ENCODE measurements around the gene PSAT1. TPM values are rescaled to one million over a fixed set of nuclear protein-coding genes. Genes with fewer than 3 reads are reported as not detected.

PSAT1 gene
- total RNA-seq, 4 donors from 2014 or later = 11.2 to 88.2 (median 13.1) TPM

DNA sequence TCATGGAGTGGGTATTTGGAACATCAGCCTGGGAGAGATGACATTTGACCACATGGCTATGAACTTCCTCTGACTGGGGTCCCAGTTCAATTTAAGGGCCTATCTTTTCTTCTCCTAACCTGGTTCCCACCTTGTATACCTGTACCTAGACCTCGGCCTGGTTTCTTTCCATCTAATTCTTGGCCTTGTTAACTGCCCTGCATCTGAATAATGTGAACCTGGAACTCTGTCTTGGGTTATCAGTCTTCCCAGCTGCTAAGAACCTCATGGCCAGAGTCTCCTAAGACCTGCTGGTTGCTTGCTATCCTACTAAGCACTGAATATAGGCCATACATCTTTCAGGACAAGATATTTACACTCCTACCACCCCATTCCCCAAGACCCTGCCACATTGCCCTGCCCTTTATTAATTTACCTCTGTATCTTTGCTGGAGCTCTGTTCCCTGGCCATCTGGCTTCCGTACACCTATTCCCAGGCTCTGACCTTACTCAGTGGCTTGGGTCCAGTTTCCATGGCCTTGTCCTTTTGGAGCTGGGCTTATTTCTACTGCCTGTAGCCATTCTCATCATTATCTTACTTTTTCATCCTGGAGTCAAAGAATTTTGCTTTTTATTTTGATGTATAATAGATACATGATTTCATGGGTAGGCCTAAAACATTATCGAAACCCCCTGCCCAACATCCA lies 6.6 kb downstream of the PSAT1 start:
- Histone ChIP-seq H3K27me3 (no peaks in the 10 kb centered on the region), H3K4me3 (replicated peaks in 1 of 3) (no peak overlapping the region), H3K4me1 (peaks cover 0 to 2% of the 10 kb centered on the region in 2 donors), H3K9me3 (no peaks in the 10 kb centered on the region), H3K36me3 (no peaks in the 10 kb centered on the region), H3K27ac (no peak overlapping the region)
- TF ChIP-seq POLR2A (IDR thresholded peaks at IDR 0.05) = no peak
- TF ChIP-seq, protein P1, sequence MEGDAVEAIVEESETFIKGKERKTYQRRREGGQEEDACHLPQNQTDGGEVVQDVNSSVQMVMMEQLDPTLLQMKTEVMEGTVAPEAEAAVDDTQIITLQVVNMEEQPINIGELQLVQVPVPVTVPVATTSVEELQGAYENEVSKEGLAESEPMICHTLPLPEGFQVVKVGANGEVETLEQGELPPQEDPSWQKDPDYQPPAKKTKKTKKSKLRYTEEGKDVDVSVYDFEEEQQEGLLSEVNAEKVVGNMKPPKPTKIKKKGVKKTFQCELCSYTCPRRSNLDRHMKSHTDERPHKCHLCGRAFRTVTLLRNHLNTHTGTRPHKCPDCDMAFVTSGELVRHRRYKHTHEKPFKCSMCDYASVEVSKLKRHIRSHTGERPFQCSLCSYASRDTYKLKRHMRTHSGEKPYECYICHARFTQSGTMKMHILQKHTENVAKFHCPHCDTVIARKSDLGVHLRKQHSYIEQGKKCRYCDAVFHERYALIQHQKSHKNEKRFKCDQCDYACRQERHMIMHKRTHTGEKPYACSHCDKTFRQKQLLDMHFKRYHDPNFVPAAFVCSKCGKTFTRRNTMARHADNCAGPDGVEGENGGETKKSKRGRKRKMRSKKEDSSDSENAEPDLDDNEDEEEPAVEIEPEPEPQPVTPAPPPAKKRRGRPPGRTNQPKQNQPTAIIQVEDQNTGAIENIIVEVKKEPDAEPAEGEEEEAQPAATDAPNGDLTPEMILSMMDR (IDR thresholded peaks at IDR 0.05) = no peak
- 98% methylated on average over 3 of the region's 3 CpGs for WGBS, 2 donors
- intact Hi-C loops (cut with DNase I) = no loop called here
- no peak for DNase-seq

DNA sequence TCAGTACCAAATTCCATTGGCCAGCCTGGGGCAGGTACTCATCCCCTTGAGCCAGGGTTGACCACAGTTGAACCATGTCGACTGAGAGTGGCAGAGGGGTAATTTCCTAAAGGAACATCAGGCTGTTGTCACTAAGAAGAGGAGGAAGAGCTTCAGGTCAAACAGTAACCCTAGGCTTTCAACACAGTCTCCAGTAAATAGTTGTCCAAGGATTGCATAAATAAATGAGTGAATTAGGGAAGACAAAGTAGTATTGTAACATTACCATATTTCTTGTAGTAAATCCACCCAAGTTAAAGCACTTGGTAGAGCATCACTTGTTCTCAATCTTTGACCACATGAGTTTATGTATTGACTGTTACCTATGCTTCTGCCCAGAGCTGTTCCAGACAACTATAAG lies 7.4 kb downstream of the PSAT1 start:
- H3K4me1 ChIP-seq = no peaks in the 10 kb centered on the region
- WGBS, 2 donors = 94% methylated on average over 1 of the region's 1 CpG
- H3K27me3 ChIP-seq = no peaks in the 10 kb centered on the region
- TF ChIP-seq, protein P1 (IDR thresholded peaks at IDR 0.05) = no peak
- TF ChIP-seq POLR2A (IDR thresholded peaks at IDR 0.05) = no peak
- DNase-seq = no peak
- intact Hi-C loops (cut with DNase I) = no loop called here
- H3K36me3 ChIP-seq = no peaks in the 10 kb centered on the region
- no peaks in the 10 kb centered on the region for H3K9me3 ChIP-seq
- H3K4me3 ChIP-seq (replicated peaks in 1 of 3) = no peak overlapping the region
- H3K27ac ChIP-seq = no peak overlapping the region

- TF ChIP-seq, protein P1 (IDR thresholded peaks at IDR 0.05) = no peak
- no peak for TF ChIP-seq POLR2A (IDR thresholded peaks at IDR 0.05)
- intact Hi-C loops (cut with DNase I) = no loop called here
- no peaks in the 10 kb centered on the region for H3K27me3 ChIP-seq
Observed at GRCh38 chr9:78306222-78307076, 9.5 kb downstream of the PSAT1 start.

DNA sequence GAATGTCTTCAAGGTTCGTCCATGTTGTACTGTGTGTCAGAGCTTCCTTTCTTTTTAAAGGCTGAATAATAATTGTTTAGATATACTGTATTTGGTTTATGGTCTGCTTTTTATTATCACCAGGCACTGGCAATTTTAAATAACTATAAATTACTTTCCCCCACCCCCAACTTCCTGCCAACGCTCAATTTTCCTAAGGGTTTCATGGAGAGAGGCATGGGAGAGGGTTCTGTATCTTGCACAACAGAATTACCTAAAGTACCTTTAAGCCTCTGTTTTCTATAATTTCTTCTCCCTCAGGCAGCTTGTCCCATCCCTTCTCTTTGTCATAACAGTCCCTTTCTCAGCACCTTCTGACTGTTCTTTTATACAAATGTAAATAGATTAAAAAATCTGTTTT lies 10.4 kb downstream of the PSAT1 start:
- Histone ChIP-seq H3K4me1 (no peaks in the 10 kb centered on the region), H3K27ac (no peak overlapping the region), H3K27me3 (no peaks in the 10 kb centered on the region), H3K9me3 (no peaks in the 10 kb centered on the region), H3K4me3 (replicated peaks in 1 of 3) (no peak overlapping the region), H3K36me3 (no peaks in the 10 kb centered on the region)
- intact Hi-C loops (cut with DNase I) = no loop called here
- TF ChIP-seq POLR2A (IDR thresholded peaks at IDR 0.05) = no peak
- TF ChIP-seq, protein P1 (IDR thresholded peaks at IDR 0.05) = no peak
- 87 to 93% methylated on average over 2 of the region's 2 CpGs for WGBS, 2 donors
- no peak for DNase-seq

More at GRCh38 chr9:78306222-78307076, 9.5 kb downstream of the PSAT1 start:
- WGBS, 2 donors = 90 to 92% methylated on average over 16 of the region's 16 CpGs
- no peak for DNase-seq
- Histone ChIP-seq H3K9me3 (no peaks in the 10 kb centered on the region), H3K36me3 (no peaks in the 10 kb centered on the region), H3K27ac (no peak overlapping the region), H3K4me1 (no peaks in the 10 kb centered on the region), H3K4me3 (replicated peaks in 1 of 3) (no peak overlapping the region)

DNA sequence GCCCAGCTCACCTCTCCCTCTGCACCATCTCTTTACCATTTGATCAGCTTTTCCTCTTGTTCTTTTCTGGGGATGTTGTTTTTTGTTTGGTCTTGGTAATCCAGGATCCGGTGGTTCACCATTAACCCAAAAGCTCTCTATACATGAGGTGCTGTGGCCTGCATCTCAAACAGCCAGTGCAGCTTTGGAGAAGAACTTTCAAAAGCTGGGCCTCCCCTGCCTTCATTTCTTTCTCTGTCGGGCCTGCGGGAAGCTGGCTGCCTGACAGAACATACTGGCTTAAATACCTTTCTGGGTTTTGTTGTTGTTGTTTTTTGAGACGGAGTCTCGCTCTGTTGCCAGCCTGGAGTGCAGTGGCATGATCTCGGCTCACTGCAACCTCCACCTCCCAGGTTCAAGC lies 12.1 kb downstream of the PSAT1 start:
- Histone ChIP-seq H3K27me3 (no peaks in the 10 kb centered on the region), H3K9me3 (no peaks in the 10 kb centered on the region), H3K27ac (no peak overlapping the region), H3K4me1 (no peaks in the 10 kb centered on the region), H3K36me3 (no peaks in the 10 kb centered on the region), H3K4me3 (replicated peaks in 1 of 3) (no peak overlapping the region)
- no peak for DNase-seq
- TF ChIP-seq POLR2A (IDR thresholded peaks at IDR 0.05) = no peak
- TF ChIP-seq, protein P1 (IDR thresholded peaks at IDR 0.05) = no peak
- WGBS, 2 donors = 89 to 94% methylated on average over 6 of the region's 6 CpGs
- intact Hi-C loops (cut with DNase I) = no loop called here

All from thyroid gland (tissue), 4 donors.